ENCODE data around the gene FNDC3B.

The FNDC3B gene

DNA sequence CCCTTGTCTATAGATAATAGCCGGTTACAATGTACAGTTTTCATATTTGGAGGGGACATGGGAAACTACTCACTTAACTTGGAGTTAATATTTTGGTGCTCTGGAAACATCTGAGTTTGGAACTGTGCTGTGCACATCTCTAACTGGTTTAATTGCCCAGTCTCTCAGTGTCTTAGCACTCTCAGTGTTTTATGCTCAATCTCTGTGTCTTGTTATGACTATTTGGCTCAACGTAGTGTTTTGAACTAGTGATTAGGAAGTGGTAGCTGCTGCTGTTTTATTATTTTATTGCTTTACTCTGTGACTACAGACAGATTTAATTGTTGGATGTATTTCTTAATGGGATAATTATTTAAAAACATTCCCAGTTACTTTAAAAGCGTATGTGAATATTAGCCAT is 17.0 kb downstream of the FNDC3B start:
- no peak for DNase-seq

DNA sequence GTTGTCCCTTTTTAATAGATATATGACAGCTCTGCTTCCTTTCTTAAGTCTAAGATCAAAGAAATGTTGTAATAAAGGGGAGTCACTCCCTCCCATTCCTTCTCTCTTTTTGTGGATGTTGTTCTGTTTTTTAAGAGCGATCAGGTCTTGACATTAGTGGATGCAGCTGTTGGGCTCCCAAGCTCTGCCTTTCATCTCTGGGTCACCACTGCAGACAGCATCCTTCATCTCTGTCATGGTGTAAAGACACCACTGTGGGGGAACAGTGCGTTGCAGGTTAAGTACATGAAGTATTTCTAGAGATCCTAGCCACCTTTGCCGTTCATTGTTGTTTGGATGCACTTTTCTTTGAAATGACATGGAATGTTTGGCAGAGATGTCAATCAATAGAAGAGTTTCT is 17.7 kb downstream of the FNDC3B start:
- no peak for DNase-seq

DNA sequence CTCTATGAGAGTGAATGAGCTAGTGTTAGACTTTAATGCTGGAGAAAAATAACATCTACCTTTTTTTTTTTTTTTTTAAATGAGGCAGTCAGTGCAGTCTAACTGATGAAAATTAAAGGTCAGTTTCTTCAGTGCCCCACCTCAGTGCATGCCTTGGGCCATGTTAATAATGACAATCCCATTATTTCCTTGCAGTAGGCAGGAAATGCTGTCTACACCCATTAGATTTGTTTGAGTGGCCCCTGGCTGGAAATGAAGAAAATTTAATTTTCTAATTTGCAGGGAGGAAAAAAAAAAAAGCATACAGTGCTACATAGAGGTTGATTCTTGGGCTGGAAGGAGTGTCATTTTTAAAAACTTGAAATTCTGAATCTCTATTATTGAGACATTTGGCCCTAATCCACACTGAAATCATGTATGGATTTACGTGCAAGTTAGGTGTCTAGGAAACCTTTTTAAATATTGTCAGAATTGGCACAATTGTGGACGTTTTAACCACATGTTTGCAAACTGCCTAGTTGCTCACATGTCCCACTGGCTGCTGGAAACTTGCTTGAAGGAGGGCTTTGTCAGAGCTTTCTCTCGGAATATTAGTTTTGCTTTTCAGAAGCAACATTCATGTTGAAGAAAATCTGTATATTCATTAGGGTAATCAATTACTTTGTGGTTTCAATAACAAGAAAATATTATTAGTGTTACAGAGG is 18.4 kb downstream of the FNDC3B start:
- DNase-seq, result no peak

DNA sequence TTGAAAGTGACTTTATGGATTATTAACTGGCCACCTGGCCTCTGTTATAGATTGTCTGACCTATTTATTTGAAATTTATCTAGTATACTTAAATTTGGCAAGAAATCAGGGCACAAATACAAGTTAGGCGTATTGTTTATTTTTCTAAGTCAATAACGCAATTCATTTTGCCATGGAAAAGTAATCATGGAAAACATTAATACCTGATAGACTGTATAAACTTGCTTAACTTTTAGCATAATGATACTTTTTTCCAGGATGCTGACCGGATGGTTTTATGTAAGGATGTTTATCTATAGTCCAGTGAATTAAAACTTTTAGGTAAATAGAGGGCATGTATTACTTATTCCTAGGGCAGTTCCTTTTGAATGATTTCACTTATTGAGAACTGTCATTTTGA is 20.2 kb downstream of the FNDC3B start:
- no peak for DNase-seq

DNA sequence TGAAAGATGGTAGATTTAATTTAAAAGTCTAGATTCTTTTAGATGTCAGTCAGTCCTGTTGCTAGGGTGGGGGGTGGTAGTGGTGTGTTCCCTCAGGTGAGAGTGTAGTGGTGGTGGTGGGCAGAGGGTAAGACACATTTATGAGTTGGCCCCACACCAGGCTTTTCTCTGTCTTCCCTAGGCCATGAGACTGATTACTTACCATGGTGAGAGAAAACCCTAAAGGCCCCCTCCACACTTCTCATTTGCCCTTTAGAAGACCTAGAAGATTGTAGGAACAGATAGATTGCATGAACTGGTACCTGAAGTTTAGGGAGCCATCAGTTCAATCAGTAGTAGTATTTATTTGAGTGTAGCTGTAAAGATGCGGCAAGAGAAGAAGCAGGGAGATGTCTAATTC is 20.9 kb downstream of the FNDC3B start:
- no peak for DNase-seq

DNA sequence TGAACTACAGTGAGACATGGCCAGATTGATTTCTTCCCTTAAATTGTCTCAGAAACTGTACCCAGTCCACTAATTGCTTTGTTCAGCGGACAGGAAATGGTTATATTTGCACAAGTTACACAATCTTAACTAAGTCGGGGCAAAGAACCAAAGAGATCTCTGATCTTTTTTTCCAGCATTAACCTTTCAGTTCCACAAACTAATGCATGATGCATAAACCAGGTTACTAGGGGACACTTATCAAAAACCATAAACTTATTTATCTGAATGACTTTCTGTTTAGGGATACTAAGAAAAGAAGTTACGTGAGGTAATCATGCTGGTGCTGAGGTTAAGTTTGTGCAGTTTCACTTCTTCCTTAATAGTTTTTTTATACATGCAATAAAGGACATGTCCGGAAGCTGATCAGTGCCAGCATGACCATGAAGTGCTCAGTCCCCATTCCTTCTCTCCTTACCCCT is 22.4 kb downstream of the FNDC3B start:
- DNase-seq, result no peak

DNA sequence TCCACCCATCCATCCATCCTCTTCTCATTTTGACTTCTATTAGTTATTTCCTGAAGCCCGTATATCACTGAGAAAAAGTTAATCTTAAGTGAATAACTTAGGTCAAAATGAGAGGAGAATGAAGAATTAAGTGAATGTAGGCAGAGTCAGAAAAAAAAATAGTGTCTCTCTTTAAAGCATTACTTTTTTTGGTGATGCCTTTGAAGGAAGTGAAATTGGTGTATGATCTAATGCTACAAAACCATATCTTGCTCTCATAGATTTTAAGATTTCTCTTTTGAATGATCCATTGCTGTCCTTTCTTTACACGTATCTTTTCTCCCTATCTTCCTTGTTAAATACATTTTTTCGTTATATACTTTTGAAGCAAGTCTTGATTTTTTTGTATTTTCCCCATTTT is 23.4 kb downstream of the FNDC3B start:
- DNase-seq, result no peak

DNA sequence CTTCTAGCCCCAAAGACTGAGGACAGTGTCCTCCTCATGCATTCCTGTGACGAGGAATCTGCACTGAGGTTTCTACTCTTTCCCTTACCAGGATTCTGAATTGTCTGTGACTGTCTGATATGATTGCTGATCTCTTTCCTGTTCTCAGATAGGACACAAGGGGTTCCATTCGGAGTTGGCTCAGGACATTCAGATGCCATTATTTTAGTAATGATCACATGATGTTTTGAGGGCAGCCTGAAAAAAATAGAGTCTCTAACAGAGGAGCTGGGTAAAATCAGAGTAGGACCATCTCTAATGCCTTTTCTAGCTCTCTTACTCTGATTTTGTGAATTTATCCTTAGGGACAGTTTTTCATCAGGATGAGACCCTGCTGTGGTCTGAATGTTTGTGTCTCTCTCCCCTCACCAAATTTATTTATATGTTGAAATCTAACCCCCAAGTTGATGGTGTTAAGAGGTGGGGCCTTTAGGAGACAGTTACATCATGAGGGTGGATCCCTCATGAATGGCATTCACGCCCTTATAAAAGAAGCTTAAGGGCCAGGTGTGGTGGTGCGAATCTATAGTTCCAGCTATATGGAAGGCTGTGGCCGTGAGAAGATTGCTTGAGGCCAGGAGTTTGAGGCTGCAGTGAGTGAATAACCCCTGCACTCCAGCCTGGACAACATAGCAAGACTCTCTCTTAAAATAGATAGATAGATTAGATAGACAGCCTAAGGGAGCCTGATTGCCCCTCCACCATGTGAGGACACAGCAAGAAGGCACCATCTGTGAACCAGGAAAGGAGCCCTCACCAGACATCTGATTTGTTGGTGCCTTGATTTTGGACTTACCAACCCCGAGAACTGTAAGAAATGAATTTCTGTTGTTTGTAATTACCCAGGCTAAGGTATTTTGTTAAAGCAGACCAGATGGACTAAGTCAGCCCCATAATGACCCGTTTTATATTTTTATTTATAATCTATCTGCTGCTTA is 24.4 kb downstream of the FNDC3B start:
- no peak for DNase-seq

DNA sequence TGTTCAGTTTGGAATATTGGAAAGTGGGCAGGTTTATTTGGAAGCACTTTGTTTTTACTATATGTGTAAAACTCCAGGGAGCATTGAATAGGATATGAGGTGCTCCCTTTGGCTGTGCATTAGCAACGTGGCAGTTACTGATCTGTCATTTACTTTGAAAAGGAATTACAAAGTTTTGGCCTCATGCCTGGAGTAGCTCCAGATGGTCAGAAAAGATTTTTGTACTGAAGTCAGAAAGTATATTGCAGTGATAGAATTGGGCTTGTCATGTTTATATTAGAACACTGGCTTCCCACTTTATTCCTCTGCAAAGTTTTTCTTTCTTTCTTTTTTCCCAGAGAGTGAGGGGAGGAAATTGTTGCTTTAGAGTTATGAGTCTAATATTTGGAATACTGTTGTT is 26.1 kb downstream of the FNDC3B start:
- no peak for DNase-seq

DNA sequence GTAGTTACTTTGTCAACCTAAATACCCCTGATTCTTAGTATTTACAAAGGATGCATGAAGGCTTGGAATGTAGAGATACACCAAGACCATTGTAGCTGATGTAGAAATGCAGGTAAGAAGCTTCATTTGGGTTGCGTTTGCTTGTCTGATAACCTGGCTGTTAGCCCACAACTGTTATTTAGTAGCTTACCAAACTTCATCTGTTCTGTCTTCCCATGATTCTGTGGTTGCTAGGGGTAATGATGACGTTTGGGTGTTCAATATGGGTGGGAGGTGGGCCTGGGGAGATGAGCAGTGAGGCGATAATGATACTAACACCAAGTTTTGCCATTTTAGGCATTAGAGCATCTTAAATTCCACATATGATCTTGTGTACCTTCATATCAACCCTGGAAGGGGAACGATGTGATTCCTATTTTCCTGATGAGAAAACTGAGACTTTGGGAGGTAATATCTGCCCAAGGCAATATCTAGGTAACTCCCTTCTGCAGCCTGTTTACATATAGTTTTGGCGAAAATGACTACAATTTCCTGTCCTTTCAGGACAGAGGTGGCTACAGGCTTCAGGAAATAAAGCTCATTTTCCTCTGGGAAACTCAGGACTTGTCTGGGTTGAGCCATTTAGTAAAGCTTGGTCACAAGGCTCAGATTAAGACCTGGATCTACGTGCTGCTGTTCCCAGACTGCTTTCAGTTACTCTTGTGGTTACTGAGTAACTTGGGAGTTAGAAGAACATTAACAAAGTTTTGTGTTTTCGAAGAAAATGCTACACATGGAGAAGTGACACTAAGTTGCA is 26.8 kb downstream of the FNDC3B start:
- DNase-seq, result no peak

DNA sequence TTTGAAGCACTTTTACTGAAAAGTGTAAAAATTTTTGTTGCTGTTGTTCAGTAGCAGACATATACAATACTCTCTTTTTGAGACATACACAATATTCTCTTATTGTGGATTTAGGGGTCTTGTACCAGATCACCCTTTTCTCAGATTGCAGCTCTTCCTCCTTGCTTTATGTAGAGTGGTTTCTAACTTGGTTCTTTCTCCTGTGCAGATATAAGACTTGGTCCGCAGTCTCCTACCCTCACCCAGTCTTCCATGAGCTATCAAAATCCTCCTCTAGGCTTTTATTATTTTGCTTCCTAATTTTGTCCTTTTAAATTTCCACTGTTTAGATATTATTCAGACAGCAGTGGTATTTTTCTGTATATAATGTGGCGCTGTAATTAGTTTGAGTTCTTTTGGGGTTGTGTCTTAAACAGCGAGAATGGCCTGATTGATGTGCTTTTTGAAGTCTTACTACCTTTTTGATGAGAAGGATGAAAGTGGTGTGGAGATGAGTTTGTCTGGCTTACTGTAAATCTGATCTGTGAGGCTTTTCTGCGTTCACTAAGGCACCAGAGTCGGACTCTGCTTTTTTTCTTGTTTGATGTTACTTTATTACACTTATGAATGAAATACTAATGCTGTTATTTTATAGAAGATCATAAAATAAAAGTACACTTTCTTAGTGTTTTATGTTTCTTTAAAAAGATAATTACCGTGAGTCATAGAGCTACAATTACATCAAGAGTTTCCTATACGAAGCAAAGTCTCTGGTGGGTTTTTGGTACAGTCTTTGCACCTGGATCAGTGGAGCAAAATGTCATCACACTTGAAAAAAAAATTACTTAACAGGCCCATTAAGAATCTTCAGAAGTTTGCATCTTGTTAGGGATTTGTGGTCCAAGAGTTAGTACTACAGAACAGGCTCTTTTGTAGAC is 27.8 kb downstream of the FNDC3B start:
- no peak for DNase-seq

DNA sequence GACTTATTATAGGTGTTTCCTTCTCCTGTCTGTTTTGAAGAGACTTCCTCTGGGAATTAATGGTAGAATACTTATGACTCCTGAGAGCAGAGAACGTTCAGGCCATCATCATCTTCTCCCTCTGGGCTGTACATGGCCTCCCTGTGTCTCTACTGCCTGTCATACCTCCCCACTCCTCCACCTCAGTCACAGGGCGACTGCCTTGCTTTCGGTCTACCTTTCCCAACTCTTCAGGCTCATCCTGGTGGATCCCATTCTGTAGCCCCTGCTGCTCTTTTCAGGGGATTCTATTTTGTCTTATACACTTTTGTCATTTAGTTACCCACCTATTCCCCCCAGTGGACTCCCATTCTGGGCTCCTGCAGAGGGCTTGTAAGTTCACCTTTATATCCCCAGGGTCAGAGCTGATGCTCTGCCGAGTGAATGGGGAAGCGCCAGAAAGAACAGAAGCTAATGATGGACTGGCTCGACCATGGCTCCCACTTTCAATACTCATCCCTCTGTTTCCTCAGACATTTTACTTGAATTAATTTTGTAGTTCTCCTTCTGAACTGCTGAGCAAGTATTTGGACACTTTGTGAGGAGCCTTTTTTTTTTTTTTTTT is 28.6 kb downstream of the FNDC3B start:
- DNase-seq, result no peak

DNA sequence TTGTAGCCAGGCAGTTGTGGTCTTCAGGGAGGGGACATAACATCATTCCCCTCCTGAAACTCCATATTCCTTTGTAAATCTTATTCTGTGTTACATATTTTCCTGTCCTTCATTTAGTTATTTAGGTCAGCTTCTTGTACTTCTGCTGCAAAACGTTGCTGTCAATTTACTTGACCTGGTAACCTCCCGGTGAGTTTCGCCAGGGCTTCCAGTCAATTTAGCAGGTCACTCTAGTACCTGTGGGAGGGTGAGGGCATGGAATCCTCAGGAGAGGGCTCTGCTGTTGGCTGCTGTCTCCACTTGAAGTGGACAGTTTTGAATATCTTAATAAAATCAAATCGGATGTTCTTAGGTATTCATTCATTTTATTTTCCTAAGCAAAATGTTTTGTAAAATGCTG is 29.6 kb downstream of the FNDC3B start:
- no peak for DNase-seq

DNA sequence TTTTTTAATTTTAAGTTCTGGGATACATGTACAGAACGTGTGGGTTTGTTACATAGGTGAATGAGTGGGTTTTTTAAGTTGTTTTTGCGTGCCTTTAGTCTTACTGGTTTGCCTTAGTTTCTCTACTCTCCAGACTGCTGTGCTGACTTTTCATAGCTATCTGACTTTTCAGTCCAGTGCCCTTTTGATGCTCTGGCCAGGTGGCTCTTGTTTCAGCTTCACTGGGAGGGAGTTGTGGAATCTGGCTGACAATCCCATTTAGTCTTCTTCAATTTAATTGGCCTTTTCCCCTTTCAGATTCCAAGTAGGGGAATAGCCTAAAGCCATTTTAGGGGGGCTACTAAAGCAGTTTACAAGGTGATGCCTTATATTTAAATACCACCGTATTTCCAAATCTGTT is 30.1 kb downstream of the FNDC3B start:
- no peak for DNase-seq

DNA sequence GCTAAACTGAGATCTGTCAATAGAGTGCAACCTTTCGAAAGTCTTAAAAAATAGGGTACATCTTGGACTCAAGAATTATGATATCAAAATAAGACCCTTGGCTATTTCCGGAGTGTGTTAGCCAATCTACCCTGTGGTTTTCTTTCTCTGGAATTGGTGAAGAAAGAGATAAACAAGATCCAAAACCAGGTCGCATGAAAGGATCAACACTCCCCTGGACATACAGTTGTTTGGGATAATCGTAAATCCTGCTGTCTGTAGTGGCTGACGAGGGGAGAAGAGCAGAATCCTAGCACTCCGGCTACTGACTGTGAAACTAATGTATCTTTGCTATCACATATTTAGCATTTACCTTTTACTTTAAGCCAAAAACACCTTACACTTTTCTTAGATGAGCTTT is 30.9 kb downstream of the FNDC3B start:
- DNase-seq, result no peak

DNA sequence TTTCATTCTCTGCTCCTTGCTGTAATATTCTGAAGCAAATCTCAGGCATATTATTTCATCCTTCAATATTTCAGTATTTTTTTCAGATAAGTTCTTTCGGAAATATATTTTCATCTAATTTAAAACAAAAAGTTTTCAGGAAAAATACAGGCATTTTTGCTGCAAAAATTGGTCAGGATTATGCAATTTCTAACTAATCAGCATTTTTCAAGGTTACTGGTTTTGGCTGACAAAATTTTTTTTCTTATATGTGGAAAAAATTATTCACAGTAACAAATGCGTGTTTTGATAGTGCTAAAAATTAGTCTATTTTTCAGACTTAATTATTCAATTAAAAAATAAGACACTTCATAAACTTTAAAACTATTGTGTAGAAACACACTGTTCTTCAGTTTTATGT is 31.4 kb downstream of the FNDC3B start:
- no peak for DNase-seq

DNA sequence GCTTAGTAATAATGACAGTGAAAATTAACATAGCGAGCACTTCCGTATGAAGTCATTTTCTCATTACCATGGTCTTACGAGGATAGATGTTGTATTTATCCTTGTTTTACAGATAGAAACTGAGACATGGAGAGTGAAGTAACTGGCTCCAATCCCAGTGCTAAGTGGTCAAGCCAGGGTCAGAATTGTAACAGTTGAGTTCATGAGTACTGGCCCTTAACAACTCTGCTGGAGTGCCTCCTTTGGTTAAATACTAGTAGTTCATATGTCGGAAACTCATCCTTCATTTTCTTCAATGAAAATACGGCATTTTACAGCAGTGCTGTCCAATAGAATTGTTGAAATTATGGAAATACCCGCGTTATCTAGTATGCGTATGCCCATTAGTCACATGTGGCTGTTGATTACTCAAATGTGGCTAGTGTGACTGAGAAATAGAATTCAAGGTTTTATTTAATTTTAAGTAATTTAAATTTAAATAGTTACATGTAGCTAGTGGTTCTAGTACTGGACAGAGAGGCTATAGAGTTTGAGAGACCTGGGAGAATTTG is 32.5 kb downstream of the FNDC3B start:
- DNase-seq, result no peak

DNA sequence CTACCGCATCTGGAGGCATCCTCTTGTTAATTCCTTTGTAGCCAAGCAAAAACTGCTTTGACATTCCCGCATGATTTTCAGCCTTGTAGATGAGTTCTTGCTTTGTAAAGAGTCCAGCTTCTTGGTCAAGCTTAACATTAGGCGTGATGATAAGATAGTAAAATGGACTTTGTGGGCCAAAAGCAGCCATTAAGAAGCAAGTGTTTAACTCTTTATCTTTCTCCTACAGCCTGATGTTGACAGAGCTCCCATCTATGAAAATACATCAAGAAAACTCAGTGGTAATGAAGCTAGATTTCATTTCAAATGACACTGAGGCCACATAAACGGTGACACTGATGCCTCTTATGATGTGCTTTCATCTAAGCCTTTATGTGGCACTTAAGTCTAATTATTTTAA is 33.2 kb downstream of the FNDC3B start:
- DNase-seq, result no peak

DNA sequence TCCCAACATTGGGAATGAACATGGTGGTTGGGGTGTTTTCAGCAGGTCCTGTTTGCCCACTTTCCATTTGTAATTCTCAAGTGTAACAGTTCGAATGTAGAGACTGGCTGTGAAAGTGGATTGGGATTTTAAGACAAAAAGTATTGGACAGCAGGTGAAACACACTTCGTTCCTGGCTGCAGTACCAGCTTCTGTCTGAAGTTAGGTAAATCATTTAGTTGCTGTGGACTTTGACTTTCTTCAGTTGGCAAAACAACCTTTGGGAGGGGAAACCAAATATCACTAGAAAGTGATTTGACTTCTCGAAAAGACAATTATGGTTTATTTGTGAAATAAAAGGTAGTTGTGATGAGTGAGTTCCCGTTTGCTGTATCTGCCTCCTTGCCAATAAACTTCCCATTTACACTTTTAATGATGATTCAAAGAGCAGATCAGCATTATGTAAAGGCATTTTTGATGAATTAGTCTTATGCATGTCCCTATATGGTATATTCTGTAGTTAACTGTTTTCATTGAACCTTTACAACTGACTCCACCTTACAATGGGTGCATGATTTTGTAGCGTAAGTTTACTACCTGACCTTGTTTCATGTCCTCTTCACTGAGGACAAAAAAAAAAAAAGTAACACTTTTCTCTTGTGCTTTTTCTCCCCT is 34.0 kb downstream of the FNDC3B start:
- DNase-seq, result no peak

DNA sequence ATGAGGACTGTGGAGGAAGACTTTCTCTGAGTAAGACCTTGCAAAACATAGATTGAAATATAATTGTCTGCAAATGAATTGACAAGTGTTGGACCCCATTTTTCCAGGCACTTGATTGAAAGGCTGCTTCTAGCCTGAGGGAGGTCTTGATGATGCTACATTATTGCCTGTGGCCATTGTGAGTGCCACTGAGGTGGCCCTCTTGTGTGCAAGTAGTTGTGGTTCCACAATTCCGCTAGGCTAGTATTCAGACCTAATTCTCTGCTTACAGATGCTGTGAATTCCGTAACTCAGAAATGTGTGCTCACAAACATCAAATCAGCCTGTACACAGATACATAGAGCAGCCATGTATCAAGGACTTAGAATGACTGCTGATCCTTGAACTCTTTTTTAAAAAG is 34.7 kb downstream of the FNDC3B start:
- no peak for DNase-seq

DNA sequence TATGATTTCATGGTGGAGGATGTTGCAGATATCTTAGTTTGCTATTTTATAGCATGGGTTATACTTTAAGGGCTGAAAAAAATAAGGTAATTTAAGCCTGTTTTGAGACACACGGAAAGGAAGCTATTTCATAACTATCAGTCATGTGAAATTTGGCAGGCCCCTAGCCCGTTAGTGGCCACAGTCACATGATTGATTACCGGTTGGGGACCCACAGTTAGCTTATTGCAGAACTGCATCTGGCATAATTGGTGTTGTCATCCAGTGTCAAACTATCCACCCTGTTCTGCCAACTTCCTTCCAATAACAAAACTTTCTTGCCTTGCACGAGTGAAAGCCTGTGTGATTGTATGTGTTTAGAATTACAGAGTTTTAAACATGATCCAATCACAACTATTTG is 35.2 kb downstream of the FNDC3B start:
- no peak for DNase-seq

Measured in NCI-H1092 (cell line).